Measurements from ENCODE around the gene DUOX1.

DNA sequence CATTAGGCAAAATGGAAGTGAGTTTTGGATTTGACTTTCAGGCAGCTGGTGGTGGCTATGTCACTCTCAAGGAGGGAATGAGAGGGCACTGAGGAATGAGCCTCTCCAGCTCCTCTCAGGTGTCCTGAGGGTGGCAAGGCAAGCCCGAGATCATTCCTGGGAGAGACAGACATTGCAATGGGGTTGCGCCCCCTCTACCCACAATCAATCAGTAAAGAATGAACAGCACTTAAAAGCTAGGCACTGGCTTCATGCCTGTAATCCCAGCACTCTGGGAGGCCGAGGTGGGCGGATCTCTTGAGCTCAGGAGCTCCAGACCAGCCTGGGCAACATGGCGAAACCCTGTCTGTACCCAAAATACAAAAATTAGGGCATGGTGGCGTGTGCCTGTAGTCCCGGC, 72.1 kb downstream of the DUOX1 start:
- TF ChIP-seq, protein P1, sequence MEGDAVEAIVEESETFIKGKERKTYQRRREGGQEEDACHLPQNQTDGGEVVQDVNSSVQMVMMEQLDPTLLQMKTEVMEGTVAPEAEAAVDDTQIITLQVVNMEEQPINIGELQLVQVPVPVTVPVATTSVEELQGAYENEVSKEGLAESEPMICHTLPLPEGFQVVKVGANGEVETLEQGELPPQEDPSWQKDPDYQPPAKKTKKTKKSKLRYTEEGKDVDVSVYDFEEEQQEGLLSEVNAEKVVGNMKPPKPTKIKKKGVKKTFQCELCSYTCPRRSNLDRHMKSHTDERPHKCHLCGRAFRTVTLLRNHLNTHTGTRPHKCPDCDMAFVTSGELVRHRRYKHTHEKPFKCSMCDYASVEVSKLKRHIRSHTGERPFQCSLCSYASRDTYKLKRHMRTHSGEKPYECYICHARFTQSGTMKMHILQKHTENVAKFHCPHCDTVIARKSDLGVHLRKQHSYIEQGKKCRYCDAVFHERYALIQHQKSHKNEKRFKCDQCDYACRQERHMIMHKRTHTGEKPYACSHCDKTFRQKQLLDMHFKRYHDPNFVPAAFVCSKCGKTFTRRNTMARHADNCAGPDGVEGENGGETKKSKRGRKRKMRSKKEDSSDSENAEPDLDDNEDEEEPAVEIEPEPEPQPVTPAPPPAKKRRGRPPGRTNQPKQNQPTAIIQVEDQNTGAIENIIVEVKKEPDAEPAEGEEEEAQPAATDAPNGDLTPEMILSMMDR (conservative IDR thresholded peaks at IDR 0.05 in 1 of 2, IDR thresholded peaks at IDR 0.05 in 1 of 2; ENCODE audit: extremely low read depth in 1 of 2, insufficient read depth in 1 of 2, low read depth in 1 of 2, low read length in 2 of 2): no peak
- TF ChIP-seq EZH2 (IDR thresholded peaks at IDR 0.05; ENCODE audit: borderline replicate concordance, low read length): no peak

Data from mammary epithelial cell (primary cell).